Stimulated activated CD4-positive, alpha-beta T cell treated with anti-CD3 and anti-CD28 coated beads, Interleukin-4, amount 100 ng/mL, for 48 hours (primary cell): ENCODE results near the gene TRIO.

ENCODE experiments used
- DNase-seq, 2 donors: peaks; one replicate each; pipeline ENCODE4 v3.0.0-alpha.2; 2020; ENCODE audit warnings: low read depth in 2 of 2

The TRIO gene

DNA sequence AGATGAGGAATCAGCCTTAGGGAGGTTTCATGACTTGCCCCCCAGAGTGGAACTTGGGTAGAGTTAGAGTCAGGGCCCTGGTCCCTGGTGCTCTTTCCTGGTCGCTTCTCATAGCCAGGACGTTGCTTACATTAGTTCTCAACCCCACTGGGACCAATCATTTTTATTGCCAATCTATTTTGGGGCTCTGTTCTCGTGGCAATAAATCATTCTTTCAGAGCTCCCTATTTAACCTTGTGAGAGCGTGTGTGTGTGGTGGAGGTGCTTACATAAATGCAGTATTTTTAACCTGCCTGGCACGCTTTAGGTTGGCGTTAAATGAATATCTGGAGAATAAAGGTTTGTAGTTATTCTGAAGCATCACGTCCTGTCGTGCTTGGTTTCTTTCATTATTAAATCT lies 4.1 kb downstream of the TRIO start:
- no peak for DNase-seq

DNA sequence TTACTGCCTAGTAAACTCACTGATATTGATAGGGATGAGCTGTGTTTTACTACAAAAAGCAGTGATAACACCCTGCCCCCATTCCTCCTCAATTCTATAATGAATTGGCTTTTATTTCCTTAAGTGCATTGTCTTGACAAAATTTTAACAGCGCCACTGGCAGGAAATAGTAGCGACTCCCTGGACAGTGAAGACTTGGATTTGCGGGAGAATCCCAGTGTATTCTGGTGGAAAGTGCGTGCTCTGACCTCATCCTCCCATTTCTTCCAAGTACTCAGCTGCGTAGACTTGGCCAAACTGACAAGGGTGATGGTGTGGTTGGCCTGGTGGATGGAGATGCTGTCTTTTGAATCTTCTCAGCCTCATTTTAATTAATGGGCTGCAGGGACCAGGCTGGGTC lies 5.3 kb downstream of the TRIO start:
- no peak for DNase-seq

DNA sequence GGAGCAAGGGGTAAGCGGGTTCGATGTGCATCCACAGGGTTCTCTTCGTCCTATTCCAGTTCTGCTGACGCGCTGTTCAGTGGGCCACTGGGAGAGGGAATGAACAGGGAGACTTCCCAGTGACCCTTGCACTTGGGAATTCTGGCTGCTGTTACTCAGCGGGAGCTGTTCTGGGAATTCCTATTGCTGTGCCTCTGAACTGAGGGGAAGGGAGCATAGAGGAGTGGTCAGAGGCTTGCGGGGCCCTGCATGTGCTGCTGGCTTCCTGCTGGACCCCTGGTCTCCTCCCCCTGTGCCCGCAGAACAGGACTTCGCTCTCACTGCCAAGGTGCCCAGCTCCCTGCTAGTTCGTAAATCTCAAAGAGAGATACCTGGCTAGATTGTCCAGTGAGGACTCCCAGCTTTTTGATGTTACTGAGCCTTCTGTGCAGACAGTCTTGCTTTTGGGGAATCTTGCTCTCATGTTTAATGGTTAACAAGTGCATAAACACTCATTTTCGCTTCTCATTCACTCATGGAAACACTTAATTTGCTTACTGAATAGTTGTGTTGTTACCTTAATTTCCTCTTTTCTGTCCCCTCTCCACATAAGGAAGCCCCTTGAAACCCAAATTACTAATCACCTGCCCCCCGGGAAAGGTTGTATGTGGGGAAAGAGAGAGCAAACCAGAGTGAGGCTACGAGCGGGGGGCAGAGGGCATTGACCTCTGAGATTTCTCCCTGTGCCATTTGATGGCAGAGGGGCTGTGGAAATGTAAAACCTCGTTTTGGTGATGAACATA lies 5.9 kb downstream of the TRIO start:
- no peak for DNase-seq

DNA sequence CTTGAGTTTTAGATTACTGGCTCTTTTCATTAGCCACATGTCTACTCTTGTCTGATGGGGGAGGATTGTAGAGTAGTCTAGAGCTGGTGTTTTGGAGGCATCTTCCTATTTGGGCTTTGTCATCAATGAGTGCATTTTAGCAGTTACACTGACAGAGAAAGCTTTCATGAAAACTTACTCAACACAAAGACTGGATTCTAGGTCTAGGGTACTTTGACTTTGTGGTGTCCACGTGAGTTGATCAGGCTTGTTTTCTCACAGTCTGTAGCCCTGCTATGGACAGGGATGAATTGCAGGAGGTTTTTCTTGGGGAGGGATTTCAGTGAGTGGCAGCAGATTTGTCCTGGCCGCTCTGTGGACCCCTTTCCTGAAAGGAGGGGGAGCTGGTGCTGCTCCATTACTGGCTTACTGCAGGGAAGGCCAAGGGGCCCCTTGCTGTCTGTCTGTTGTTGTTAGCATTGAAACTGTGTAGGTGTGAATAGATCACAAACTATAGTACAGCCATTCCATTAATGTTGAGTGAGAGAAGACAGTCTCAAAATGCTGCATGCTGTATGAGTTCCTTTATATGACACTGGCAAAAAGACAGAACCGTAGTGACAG lies 6.6 kb downstream of the TRIO start:
- no peak for DNase-seq

DNA sequence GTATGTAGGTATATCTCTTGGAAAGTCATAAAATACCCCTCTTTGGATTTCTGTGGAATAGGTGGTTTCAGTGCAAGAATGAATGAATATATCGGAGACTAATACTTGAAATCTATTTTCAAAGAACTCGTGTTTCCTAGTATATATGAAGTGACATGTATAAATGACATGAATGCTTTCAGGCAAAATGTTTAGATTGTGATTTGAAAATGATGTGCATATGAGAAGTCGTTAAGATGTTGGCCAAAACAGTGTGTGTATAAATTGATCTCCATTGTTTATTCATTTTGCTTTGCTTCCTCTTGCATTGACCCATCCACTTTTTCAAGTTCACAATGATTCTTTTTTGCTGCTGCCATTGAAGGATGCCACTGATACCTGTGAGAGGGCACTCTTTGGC lies 8.3 kb downstream of the TRIO start:
- no peak for DNase-seq

DNA sequence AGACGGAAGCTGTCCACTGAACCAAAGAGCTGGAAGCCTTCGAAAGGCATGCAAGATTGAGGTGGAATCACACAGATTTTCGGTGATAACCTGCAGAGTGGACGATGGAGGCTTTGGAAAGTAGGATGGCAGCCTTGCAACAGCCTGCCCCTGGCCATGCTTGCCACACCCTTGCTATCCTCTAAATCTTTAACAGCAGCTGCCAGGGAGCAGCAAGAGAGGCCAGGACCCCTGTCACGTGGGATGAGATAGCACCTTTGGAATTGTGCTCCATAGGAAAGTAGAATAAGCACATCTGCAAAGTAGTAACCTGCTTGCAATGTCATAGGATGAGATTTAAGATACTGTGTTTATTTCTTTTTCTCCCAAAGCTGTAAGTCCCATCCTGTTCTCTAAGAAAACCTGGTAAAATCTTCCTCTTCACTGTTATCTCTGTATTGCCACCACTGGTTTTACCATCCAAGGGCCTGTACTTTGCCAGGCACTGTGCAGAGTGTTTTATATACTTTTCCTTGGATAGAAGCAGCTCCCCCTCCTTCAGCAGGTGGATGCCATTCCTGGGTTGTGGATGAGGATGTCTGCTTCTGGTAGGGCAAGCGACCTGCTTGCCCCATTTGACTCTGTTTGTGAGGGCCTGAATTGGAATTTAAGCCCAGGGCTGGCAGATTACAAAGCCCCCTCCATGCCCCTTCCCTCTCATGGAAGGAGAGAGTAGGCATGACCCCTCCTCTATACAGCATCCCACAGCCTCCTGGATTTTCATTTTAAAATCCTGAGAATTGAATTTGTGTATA lies 10.1 kb downstream of the TRIO start:
- no peak for DNase-seq

DNA sequence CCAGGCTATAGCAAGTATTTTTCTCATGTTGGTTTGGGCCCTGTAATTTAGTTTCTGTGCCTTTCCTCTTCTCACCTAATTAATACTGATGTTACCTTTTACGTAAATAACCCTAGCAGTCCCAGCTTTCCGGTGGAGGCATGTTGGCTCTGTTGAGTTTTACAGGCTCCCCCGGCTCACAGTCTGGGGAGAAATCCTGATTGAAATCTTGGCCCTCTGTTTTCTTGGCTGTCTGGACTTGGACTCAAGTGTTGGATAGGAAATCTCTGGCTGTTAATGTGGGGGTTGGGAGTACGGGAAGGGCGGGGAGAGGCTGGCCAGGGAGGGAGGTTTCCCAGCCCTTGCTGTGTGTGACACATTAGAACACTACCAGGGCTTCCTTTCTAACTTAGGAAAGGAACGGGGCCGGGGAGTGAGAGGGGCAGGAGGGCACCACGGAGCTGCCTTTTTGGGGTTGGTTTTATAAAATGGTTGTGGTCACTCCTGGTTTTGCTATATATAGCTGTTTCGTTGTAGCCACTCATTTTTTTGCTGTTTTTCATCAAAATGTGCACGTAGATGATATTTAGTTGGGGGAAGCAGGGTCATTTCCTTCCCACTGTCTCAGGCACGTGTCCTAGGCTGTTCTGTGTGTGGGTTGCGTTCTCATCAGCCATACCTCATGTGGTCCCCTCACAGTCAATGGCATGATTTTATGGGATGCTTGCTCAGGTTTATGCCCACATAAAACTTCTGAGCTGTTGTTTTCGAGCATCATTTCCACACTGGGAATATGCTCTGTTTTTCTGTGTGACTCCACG lies 11.0 kb downstream of the TRIO start:
- DNase-seq: no peak

DNA sequence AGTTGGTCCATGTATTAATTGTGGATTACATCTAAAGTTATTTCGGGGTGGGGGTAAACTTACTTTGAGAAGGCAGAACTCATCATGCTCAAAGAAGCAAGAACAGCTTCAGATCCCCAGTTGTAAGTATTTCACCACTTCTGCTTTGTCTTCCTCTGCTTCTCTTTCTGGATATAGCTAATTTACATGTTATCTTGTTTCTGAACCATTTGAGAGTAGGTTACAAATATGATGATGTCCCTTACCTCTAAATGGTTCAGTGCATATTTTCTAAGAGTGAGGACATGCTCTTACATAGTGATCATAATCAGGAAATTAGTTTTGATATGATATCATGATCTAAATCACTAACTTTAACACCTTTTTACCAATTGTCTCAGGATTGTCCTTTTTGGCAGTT lies 11.9 kb downstream of the TRIO start:
- no peak for DNase-seq

DNA sequence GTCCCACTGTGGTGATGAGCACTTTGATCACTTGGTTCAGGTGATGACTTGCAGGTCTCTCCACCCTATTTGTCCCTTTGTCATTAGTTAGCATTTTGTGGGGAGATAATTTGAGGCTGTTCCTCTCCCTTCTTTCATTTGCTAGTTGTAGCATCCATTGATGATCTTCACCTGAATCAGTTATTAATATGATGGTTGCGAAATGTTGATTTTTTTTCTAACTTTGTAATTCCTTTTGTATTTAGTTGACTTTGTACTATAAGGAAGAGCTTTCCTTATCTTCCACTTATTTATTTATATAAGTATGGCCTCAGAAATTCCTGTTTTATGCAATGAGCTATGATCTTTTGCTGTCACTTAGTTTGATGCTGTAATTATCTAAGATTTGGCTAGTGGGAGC lies 12.6 kb downstream of the TRIO start:
- DNase-seq: no peak

DNA sequence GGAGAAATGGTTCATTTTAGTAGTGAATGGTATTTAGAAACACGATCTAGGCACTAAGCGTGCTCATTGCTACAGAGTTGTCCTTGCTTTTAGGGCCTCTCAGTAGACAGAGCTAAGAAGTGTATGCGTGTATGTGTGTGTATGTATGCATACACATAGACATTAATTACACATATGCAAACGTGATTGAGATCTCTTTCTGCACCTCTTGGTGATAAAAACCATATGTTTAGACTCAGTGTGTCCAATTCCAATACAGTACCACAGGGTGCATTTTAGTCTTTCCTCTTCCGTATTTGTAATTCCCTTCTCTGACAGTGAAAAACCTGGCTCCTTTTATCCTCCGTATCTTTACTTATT lies 13.1 kb downstream of the TRIO start:
- no peak for DNase-seq

DNA sequence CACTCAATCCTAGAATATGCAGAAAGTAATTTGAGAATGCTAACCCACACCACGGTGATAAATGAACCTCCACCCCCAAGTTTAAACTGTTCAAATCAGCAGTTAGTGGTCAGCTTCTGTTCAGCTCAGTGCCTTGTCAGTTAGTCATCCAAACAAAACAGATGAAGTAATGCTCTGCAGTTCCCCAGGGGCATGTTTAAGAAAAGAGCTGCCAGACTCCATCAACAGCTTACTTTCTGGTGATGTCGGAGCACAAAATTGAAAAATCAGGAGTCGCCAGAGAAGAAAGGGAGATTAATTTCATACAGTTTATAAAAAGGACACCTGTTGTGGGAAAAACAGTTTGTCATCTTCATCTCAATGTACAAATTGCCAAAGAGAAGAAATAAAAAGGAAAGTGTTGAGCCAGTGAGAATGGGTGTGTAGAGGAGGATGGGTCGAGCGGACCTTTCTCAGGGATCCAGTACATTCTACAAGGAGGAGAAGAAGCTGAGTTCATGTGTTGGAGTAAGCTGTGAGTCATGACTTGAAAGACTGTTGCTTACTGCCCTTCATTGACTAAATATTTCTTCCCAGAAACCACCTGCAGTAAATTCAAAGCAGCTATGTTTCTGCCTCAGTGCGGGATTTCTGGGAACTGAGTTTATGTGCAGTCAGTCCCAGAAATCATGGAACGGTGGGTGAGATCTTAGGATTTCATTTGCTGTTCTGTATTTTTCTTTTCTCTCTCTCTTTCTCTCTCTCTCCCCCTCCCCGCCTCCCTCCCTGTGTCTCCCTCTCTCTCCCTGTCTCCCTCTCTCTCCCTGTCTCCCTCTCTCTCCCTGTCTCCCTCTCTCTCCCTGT lies 13.7 kb downstream of the TRIO start:
- no peak for DNase-seq

DNA sequence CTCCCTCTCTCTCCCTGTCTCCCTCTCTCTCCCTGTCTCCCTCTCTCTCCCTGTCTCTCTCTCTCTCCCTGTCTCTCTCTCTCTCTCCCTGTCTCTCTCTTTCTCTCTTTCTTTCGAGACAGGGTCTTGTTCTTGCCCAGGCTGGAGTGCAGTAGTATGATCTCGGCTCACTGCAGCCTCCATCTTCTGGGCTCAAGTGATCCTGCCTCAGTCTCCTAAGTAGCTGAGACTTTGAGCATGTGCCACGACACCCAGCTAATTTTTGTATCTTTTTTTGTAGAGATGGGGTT lies 14.3 kb downstream of the TRIO start:
- DNase-seq: no peak

DNA sequence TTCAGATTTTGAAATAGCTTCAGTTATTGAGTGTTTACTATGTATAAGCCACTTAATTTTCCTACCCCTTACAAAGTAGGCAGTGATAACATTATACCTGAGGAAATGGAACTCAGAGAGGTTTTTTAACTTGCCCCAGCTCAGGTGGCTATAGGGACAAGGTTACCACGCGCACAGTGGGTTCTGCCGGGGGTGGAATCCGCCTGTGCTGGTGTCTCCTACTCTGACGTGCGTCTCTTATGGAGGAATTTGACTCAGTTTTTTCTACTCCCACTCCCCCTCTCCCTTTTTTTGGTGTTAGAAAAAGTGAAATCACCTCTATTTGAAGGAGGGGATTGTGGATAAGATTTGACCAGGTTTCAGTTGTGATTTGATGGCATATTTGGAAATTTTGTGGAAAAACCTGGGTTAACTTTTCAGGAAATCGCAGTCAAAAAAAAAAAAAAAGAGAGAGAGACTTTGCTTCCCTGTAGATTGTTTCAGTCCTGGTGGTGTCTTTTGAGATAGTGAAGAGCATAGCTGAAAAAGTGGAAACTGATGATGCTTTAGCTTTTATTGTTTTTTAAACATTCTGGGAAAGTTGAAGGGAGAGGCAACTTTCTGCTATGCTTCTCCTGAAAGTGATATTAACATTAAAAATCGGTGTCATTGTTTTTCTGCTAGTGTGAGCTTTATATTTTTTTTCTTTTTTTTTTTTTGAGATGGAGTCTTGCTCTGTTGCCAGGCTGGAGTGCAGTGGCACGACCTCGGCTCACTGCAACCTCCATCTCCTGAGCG lies 15.9 kb downstream of the TRIO start:
- no peak for DNase-seq

DNA sequence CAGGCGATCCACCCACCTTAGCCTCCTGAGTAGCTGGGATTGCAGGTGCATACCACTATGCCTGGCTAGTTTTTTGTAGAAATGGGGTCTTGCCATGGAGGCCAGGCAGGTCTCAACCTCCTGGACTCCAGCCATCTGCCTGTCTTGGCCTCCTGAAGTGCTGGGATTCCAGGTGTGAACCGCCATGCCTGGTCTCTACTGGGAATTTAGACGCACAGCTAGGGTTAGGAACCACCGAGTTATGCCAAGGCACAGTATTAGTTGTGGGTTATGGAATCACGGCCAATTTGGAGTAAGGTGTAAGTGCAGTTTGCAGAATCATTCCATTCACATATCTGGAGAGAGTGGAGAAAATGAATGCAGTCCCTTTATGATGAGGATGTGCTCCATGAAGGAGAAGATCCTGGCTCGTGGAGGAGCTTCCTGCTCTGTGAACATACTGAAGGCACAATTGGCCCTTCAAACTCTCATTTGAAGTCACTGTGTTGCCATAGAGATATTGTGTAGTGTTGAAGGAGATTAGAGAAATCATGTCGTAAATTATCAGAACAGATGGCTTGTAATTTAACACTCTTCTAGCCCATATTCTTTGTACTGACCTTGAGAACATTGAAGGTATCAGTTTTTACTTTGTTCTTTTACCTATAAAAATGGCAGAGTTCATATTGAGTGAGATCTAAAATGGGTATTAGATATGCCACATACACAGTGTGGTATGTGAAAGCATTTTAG lies 18.8 kb downstream of the TRIO start:
- DNase-seq: no peak

DNA sequence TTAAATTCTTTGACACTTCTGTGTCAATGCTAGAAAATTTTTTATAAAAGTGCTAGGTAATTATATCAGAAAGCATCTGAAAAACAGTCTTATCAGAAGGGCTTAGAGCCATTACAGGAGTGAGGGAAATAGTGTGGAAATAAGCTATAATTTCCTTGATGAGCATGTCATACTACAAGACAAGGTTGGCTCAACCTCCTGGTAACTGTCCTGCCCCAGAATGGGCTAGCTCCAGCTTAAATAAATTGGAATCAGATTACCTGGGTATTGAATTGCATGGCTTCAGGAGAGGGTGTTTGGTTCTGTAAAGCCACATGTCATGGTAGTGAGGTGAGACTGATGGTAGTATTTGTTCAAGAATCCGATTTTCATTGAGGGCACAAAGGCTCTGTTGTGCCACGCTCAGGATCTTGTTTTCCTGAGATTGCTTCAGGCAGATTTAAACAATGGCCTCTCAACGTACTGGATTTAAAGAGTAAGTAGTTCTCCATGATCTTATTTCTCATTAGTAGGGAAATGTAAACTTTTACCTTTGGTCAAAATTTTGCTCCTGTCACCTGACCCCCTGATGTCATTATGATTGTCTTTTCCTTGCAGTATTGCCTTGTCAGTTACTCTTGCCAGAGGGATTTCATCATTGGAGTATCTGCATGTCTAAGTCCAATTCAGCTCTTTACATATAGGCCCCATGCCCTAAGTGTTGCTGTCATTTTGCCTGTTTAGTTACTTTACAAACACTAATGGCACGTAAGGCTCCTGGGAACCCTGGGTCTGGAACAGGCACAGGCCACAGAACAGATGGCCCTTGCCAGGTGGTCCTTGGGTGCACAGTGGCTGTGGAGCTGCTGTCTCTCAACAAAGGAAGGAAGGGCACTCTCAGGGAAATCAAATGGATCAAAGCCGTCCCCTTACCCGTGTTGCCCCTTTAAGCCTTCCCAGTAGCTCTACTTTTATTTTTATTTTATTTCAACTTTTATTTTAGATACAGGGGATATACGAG lies 21.3 kb downstream of the TRIO start:
- DNase-seq: no peak

DNA sequence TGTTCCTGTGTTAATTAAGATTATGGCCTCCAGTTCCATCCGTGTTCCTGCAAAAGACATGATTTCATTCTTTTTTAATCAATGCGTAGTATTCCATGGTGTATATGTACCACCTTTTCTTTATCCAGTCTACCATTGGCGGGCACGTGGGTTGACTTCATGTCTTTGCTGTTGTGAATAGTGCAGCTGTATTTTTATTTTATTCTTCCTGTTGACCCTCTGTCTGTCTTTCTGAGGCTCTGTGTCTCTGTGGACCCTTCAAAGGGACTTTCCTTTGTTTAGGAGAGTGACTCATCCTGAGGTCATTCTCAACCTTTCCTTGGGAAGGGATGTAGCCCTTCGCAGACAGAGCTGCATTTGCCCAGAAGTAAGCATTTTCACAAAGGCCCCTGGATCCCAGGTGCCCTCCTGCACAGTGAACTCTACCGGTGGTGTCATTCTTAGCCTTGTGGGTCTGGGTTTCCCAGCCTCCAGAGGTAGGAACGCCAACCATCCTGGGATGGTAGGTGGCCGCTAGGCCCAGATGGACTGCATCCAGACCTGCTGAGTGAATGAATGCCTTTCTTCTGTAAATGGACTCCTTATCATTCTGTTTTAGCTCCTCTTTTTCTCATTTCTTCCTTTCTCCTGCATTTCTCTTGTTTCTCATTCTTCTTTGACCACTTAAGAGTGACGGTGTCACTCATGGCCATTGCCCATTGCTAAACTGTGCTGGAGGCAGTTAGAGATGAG lies 22.4 kb downstream of the TRIO start:
- no peak for DNase-seq

DNA sequence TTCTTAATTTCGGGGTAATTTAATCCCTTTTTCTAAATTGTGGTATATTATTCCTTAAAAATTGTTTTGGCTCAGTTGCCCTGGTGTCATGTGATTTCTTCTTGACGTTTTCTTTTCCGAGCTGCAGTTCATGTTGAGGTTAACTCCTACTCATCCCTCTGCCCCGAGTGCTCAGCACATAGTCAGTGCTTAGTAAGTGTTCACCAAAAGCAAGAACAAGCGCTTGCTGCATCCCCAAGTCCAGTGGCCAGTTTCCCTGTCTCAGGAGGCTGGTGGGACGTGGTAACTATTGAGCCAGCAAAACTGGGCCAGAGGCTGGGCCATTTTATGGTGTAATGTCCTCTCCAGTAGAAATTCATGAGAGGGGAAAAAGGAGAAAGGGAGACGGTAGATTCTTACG lies 23.3 kb downstream of the TRIO start:
- DNase-seq: no peak

DNA sequence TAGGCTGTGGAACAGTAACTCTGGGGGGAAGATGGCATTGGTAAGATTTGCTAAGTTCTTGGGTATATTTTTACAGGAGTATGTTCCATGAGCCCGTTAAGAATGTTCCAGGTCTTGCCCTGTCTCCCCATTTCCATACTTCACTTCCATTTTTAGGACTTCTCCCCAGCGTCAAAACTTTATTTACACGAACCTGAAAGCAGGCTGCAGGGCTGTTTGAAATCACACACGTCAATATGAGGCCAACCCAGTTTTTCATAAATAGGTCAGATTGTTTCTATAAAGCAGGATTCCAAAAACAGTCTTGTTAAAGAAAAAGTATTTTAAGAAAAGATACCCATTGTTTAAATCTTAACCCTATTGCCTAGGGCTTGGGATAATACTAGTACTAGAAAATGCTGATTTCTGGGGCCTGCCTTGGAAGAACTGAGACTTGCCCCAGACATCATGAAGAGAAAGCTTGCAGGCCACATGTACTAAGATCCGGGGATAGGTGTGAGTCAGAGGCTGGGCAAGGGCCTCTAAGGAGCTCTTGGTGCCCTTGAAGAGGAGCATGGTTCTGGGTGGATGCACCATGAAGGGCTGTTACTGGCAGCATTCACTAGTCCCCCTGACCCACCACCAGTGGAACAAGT lies 24.2 kb downstream of the TRIO start:
- no peak for DNase-seq
